HUDEP-2 (cell line): ENCODE measurements around the gene CACNA2D3.
A peak's percentile ranks its signal among the peaks of the same experiment; 100 is the strongest.

Experiments
- DNase-seq, 76 experiments: peaks; one replicate each; lab custom pipeline; 2025; ENCODE audit not compliant: unreplicated experiment in 76 of 76; lab: John Stamatoyannopoulos, UW

CACNA2D3 gene

GRCh38 chr3:54515441-54516213 lies 393.3 kb downstream of the CACNA2D3 start:
- DNase-seq: no peak

- no peak for DNase-seq
These were observed 395.1 kb downstream of the CACNA2D3 start for GRCh38 chr3:54517424-54517823.

GRCh38 chr3:54518011-54518675 lies 395.8 kb downstream of the CACNA2D3 start:
- DNase-seq: no peak

- DNase-seq: no peak
These were observed 397.1 kb downstream of the CACNA2D3 start for GRCh38 chr3:54519493-54519892.

GRCh38 chr3:54520060-54520459 lies 397.7 kb downstream of the CACNA2D3 start:
- no peak for DNase-seq

GRCh38 chr3:54527521-54527920 lies 405.2 kb downstream of the CACNA2D3 start:
- DNase-seq: no peak

- DNase-seq: no peak
These were observed 405.6 kb downstream of the CACNA2D3 start for GRCh38 chr3:54527953-54528352.

GRCh38 chr3:54528668-54529067 lies 406.3 kb downstream of the CACNA2D3 start:
- DNase-seq: no peak

GRCh38 chr3:54530091-54530490 lies 407.7 kb downstream of the CACNA2D3 start:
- DNase-seq: no peak

- no peak for DNase-seq
These were observed 408.6 kb downstream of the CACNA2D3 start for GRCh38 chr3:54530944-54531343.

GRCh38 chr3:54531741-54532140 lies 409.4 kb downstream of the CACNA2D3 start:
- DNase-seq: no peak

GRCh38 chr3:54533856-54534255 lies 411.5 kb downstream of the CACNA2D3 start:
- no peak for DNase-seq

GRCh38 chr3:54535619-54536018 lies 413.3 kb downstream of the CACNA2D3 start:
- DNase-seq: no peak

- DNase-seq: no peak
These were observed 414.1 kb downstream of the CACNA2D3 start for GRCh38 chr3:54536450-54536849.

- DNase-seq: no peak
These were observed 415.2 kb downstream of the CACNA2D3 start for GRCh38 chr3:54537506-54537905.

GRCh38 chr3:54538346-54538745 lies 416.0 kb downstream of the CACNA2D3 start:
- peak in 9 of 76 experiments; percentile 5 to 21 (median 13) for DNase-seq

- DNase-seq: no peak
These were observed 419.0 kb downstream of the CACNA2D3 start for GRCh38 chr3:54541369-54541768.

- no peak for DNase-seq
These were observed 421.1 kb downstream of the CACNA2D3 start for GRCh38 chr3:54543446-54543845.

GRCh38 chr3:54547051-54547450 lies 424.7 kb downstream of the CACNA2D3 start:
- peak in 5 of 76 experiments; percentile 1 to 44 (median 7) for DNase-seq

GRCh38 chr3:54547846-54548245 lies 425.5 kb downstream of the CACNA2D3 start:
- no peak for DNase-seq

GRCh38 chr3:54549607-54550220 lies 427.4 kb downstream of the CACNA2D3 start:
- peak in 2 of 76 experiments; percentile 28 to 34 for DNase-seq
